Measurements from ENCODE around the gene DUSP3.

Gene DUSP3

GRCh38 chr17:43720311-43721060 is 58.3 kb downstream of the DUSP3 start:
- H3K4me1 ChIP-seq (ENCODE audit: insufficient read depth, low read length): peaks cover 46% of the 10 kb centered on the region
- H3K9me3 ChIP-seq (ENCODE audit: control insufficient read depth, insufficient read depth, low read length): no peaks in the 10 kb centered on the region
- H3K9ac ChIP-seq (ENCODE audit: low read depth, low read length): peak overlapping the region; percentile 83
- H3K36me3 ChIP-seq (ENCODE audit: insufficient read depth, low read length): no peaks in the 10 kb centered on the region

GRCh38 chr17:43719578-43719977 is 59.2 kb downstream of the DUSP3 start:
- Histone ChIP-seq H3K4me1 (ENCODE audit: insufficient read depth, low read length) (peaks cover 46% of the 10 kb centered on the region), H3K9me3 (ENCODE audit: control insufficient read depth, insufficient read depth, low read length) (no peaks in the 10 kb centered on the region), H3K9ac (ENCODE audit: low read depth, low read length) (no peak overlapping the region), H3K36me3 (ENCODE audit: insufficient read depth, low read length) (no peaks in the 10 kb centered on the region)

- no peaks in the 10 kb centered on the region for H3K36me3 ChIP-seq (ENCODE audit: insufficient read depth, low read length)
- no peak overlapping the region for H3K9ac ChIP-seq (ENCODE audit: low read depth, low read length)
- H3K4me1 ChIP-seq (ENCODE audit: insufficient read depth, low read length): peaks cover 51% of the 10 kb centered on the region
- H3K9me3 ChIP-seq (ENCODE audit: control insufficient read depth, insufficient read depth, low read length): no peaks in the 10 kb centered on the region
Observed at GRCh38 chr17:43718544-43718943, 60.2 kb downstream of the DUSP3 start.

GRCh38 chr17:43717913-43718312 is 60.9 kb downstream of the DUSP3 start:
- H3K4me1 ChIP-seq (ENCODE audit: insufficient read depth, low read length): peaks cover 52% of the 10 kb centered on the region
- no peaks in the 10 kb centered on the region for H3K36me3 ChIP-seq (ENCODE audit: insufficient read depth, low read length)
- no peak overlapping the region for H3K9ac ChIP-seq (ENCODE audit: low read depth, low read length)
- no peaks in the 10 kb centered on the region for H3K9me3 ChIP-seq (ENCODE audit: control insufficient read depth, insufficient read depth, low read length)

Measured in ES-I3 (cell line).